GM23338 (cell line): ENCODE results near the gene CALHM5.

ENCODE experiments used
- CREB1 ChIP-seq: fragments of 250-450 bp; sonication (Bioruptor Pico); IDR thresholded peaks from 2 replicates; pipeline ENCODE4 v1.5.0; 2020; ENCODE audit warnings: low read depth, mild to moderate bottlenecking, moderate library complexity
- EZH2 ChIP-seq: fragments of 200-600 bp; sonication (generic); IDR thresholded peaks from one replicate; pipeline ENCODE4 v1.8.0; 2017; ENCODE audit warnings: antibody characterized with exemption, mild to moderate bottlenecking, low read depth; ENCODE audit not compliant: unreplicated experiment
- EZH2phosphoT487 ChIP-seq: fragments of 200-600 bp; sonication (generic); IDR thresholded peaks from one replicate; pipeline ENCODE4 v1.8.1; 2018; ENCODE audit warnings: antibody characterized with exemption; ENCODE audit not compliant: unreplicated experiment
- JUNB ChIP-seq: IDR thresholded peaks from one replicate; pipeline ENCODE4 v1.6.1; 2016; ENCODE audit warnings: antibody characterized with exemption; ENCODE audit not compliant: unreplicated experiment
- NANOG ChIP-seq: IDR thresholded peaks from 2 replicates; pipeline ENCODE4 v1.6.1; 2016; ENCODE audit warnings: antibody characterized with exemption, borderline replicate concordance
- POLR2AphosphoS5 ChIP-seq: IDR thresholded peaks from 2 replicates; pipeline ENCODE4 v1.6.1; 2016; ENCODE audit warnings: antibody characterized with exemption, low read depth
- STAT1 ChIP-seq: IDR thresholded peaks from one replicate; pipeline ENCODE4 v1.6.1; 2016; ENCODE audit warnings: antibody characterized with exemption; ENCODE audit not compliant: unreplicated experiment
- ZNF331 ChIP-seq: fragments of 250-450 bp; sonication (Bioruptor Pico); IDR thresholded peaks from 2 replicates; pipeline ENCODE4 v1.5.0; 2020; ENCODE audit warnings: low read depth, mild to moderate bottlenecking, moderate library complexity
- TF ChIP-seq, protein P1 (sequence below), 2 experiments: fragments of 200-600 bp in 1 of 2; sonication (generic) in 1 of 2; conservative IDR thresholded peaks; 2 replicates each; pipeline versions ENCODE4 v1.5.1 to v1.6.1; 2016 to 2017; ENCODE audit warnings: antibody characterized with exemption in 2 of 2, low read depth in 2 of 2, mild to moderate bottlenecking in 2 of 2, moderate library complexity in 1 of 2
- TF ChIP-seq, protein P2 (sequence below): fragments of 250-450 bp; sonication (Bioruptor Pico); IDR thresholded peaks from 2 replicates; pipeline ENCODE4 v1.5.0; 2020; ENCODE audit warnings: mild to moderate bottlenecking, moderate library complexity
- TF ChIP-seq, protein P3 (sequence below): IDR thresholded peaks from one replicate; pipeline ENCODE4 v1.6.1; 2018; ENCODE audit warnings: antibody characterized with exemption; ENCODE audit not compliant: unreplicated experiment
- TF ChIP-seq, protein P4 (sequence below): IDR thresholded peaks from 2 replicates; pipeline ENCODE4 v1.6.1; 2016; ENCODE audit warnings: antibody characterized with exemption

DNA sequence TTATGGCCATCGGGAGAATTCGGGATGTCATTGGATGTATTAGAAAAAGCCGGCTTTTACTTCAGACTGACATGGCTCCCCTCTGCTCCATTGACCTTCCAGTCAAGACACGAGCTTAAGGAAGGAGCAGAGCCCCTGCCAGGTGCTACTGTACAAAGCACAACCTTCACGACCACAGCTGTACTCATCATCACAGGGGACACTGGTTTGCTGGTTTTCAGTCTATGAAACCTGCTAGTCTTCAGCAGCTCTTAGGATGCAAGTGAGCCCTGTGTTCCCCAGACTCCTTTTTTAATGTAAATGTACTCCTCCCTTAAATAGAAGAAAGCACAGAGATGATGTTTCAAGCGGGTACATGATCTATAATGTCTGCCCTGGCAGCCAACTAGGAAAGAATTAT is 35.9 kb downstream of the CALHM5 start:
- TF ChIP-seq POLR2AphosphoS5 (no peak), EZH2phosphoT487 (no peak), EZH2 (no peak), STAT1 (no peak), NANOG (no peak), CREB1 (no peak), JUNB (no peak), ZNF331 (CRISPR knock-in tag) (no peak)
- TF ChIP-seq, protein P1, sequence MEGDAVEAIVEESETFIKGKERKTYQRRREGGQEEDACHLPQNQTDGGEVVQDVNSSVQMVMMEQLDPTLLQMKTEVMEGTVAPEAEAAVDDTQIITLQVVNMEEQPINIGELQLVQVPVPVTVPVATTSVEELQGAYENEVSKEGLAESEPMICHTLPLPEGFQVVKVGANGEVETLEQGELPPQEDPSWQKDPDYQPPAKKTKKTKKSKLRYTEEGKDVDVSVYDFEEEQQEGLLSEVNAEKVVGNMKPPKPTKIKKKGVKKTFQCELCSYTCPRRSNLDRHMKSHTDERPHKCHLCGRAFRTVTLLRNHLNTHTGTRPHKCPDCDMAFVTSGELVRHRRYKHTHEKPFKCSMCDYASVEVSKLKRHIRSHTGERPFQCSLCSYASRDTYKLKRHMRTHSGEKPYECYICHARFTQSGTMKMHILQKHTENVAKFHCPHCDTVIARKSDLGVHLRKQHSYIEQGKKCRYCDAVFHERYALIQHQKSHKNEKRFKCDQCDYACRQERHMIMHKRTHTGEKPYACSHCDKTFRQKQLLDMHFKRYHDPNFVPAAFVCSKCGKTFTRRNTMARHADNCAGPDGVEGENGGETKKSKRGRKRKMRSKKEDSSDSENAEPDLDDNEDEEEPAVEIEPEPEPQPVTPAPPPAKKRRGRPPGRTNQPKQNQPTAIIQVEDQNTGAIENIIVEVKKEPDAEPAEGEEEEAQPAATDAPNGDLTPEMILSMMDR (conservative IDR thresholded peaks at IDR 0.05; ENCODE audit: low read depth in 2 of 2), result no peak
- TF ChIP-seq, protein P2, sequence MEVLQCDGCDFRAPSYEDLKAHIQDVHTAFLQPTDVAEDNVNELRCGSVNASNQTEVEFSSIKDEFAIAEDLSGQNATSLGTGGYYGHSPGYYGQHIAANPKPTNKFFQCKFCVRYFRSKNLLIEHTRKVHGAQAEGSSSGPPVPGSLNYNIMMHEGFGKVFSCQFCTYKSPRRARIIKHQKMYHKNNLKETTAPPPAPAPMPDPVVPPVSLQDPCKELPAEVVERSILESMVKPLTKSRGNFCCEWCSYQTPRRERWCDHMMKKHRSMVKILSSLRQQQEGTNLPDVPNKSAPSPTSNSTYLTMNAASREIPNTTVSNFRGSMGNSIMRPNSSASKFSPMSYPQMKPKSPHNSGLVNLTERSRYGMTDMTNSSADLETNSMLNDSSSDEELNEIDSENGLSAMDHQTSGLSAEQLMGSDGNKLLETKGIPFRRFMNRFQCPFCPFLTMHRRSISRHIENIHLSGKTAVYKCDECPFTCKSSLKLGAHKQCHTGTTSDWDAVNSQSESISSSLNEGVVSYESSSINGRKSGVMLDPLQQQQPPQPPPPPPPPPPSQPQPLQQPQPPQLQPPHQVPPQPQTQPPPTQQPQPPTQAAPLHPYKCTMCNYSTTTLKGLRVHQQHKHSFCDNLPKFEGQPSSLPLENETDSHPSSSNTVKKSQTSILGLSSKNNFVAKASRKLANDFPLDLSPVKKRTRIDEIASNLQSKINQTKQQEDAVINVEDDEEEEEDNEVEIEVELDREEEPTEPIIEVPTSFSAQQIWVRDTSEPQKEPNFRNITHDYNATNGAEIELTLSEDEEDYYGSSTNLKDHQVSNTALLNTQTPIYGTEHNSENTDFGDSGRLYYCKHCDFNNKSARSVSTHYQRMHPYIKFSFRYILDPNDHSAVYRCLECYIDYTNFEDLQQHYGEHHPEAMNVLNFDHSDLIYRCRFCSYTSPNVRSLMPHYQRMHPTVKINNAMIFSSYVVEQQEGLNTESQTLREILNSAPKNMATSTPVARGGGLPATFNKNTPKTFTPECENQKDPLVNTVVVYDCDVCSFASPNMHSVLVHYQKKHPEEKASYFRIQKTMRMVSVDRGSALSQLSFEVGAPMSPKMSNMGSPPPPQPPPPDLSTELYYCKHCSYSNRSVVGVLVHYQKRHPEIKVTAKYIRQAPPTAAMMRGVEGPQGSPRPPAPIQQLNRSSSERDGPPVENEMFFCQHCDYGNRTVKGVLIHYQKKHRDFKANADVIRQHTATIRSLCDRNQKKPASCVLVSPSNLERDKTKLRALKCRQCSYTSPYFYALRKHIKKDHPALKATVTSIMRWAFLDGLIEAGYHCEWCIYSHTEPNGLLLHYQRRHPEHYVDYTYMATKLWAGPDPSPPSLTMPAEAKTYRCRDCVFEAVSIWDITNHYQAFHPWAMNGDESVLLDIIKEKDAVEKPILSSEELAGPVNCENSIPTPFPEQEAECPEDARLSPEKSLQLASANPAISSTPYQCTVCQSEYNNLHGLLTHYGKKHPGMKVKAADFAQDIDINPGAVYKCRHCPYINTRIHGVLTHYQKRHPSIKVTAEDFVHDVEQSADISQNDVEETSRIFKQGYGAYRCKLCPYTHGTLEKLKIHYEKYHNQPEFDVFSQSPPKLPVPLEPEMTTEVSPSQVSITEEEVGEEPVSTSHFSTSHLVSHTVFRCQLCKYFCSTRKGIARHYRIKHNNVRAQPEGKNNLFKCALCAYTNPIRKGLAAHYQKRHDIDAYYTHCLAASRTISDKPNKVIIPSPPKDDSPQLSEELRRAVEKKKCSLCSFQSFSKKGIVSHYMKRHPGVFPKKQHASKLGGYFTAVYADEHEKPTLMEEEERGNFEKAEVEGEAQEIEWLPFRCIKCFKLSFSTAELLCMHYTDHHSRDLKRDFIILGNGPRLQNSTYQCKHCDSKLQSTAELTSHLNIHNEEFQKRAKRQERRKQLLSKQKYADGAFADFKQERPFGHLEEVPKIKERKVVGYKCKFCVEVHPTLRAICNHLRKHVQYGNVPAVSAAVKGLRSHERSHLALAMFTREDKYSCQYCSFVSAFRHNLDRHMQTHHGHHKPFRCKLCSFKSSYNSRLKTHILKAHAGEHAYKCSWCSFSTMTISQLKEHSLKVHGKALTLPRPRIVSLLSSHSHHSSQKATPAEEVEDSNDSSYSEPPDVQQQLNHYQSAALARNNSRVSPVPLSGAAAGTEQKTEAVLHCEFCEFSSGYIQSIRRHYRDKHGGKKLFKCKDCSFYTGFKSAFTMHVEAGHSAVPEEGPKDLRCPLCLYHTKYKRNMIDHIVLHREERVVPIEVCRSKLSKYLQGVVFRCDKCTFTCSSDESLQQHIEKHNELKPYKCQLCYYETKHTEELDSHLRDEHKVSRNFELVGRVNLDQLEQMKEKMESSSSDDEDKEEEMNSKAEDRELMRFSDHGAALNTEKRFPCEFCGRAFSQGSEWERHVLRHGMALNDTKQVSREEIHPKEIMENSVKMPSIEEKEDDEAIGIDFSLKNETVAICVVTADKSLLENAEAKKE (CRISPR knock-in tag), result no peak
- TF ChIP-seq, protein P3, sequence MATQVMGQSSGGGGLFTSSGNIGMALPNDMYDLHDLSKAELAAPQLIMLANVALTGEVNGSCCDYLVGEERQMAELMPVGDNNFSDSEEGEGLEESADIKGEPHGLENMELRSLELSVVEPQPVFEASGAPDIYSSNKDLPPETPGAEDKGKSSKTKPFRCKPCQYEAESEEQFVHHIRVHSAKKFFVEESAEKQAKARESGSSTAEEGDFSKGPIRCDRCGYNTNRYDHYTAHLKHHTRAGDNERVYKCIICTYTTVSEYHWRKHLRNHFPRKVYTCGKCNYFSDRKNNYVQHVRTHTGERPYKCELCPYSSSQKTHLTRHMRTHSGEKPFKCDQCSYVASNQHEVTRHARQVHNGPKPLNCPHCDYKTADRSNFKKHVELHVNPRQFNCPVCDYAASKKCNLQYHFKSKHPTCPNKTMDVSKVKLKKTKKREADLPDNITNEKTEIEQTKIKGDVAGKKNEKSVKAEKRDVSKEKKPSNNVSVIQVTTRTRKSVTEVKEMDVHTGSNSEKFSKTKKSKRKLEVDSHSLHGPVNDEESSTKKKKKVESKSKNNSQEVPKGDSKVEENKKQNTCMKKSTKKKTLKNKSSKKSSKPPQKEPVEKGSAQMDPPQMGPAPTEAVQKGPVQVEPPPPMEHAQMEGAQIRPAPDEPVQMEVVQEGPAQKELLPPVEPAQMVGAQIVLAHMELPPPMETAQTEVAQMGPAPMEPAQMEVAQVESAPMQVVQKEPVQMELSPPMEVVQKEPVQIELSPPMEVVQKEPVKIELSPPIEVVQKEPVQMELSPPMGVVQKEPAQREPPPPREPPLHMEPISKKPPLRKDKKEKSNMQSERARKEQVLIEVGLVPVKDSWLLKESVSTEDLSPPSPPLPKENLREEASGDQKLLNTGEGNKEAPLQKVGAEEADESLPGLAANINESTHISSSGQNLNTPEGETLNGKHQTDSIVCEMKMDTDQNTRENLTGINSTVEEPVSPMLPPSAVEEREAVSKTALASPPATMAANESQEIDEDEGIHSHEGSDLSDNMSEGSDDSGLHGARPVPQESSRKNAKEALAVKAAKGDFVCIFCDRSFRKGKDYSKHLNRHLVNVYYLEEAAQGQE, result no peak
- TF ChIP-seq, protein P4, sequence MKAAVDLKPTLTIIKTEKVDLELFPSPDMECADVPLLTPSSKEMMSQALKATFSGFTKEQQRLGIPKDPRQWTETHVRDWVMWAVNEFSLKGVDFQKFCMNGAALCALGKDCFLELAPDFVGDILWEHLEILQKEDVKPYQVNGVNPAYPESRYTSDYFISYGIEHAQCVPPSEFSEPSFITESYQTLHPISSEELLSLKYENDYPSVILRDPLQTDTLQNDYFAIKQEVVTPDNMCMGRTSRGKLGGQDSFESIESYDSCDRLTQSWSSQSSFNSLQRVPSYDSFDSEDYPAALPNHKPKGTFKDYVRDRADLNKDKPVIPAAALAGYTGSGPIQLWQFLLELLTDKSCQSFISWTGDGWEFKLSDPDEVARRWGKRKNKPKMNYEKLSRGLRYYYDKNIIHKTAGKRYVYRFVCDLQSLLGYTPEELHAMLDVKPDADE, result no peak
